ENCODE data around the gene NMT1.

DNA sequence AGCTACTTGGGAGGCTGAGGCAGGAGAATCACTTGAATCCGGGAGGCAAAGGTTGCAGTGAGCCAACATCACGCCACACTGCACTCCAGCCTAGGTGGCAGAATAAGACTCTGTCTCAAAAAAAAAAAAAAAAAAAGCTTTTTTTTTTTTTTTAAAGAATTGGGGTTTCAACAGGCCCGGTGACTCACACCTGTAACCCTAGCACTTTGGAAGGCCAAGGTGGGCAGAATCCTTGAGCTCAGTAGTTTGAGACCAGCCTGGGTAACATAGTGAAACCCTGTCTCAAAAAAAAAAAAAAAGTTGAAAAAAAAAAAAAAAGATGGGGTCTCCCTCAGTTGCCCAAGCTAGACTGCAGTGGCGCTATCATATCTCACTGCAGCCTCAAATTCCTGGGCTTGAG is 93.9 kb downstream of the NMT1 start:
- TF ChIP-seq GATA3 (IDR thresholded peaks at IDR 0.05; ENCODE audit: low read depth, low read length) (no peak), GATA2 (IDR thresholded peaks at IDR 0.05; ENCODE audit: low read depth, low read length) (no peak)

All from SH-SY5Y (cell line).